ENCODE data around the gene RNF150. TPM values are rescaled to one million over a fixed set of nuclear protein-coding genes. Genes with fewer than 3 reads are reported as not detected.

Gene RNF150
- total RNA-seq, result 56.2 and 56.5 TPM in 2 replicates
- long read RNA-seq, full-length matches to known transcripts, result 2 of 57 reads
- long read RNA-seq, partial matches to known transcripts, result 22 of 57 reads
- long read RNA-seq, other reads (novel, unspliced or antisense), result 33 of 57 reads

GRCh38 chr4:141133146-141133998 lies at the start of gene RNF150:
Gene RNF150 (minus strand): TSS chr4:141133469.
- Mint-ChIP-seq H3K9me3 (ENCODE audit: unreplicated experiment) (no peaks in the 10 kb centered on the region), H3K27me3 (ENCODE audit: unreplicated experiment) (peaks cover 17% of the 10 kb centered on the region), H3K36me3 (ENCODE audit: unreplicated experiment) (peaks cover 3% of the 10 kb centered on the region), H3K4me3 (ENCODE audit: unreplicated experiment) (peak within 1 kb of the TSS; percentile 99), H3K27ac (ENCODE audit: unreplicated experiment) (peak within 1 kb of the TSS; percentile 90), H3K4me1 (ENCODE audit: unreplicated experiment) (peaks cover 31% of the 10 kb centered on the region)
- peak; percentile 92 for DNase-seq (ENCODE audit: extremely low spot score, unreplicated experiment)
- TF ChIP-seq CTCF (IDR thresholded peaks at IDR 0.05), result peak; percentile 93

- H3K27ac Mint-ChIP-seq (ENCODE audit: unreplicated experiment), result no peak overlapping the region
- no peak for TF ChIP-seq CTCF (IDR thresholded peaks at IDR 0.05)
- H3K4me1 Mint-ChIP-seq (ENCODE audit: unreplicated experiment), result no peaks in the 10 kb centered on the region
- H3K4me3 Mint-ChIP-seq (ENCODE audit: unreplicated experiment), result no peak overlapping the region
- no peaks in the 10 kb centered on the region for H3K36me3 Mint-ChIP-seq (ENCODE audit: unreplicated experiment)
- DNase-seq (ENCODE audit: extremely low spot score, unreplicated experiment), result no peak
- H3K9me3 Mint-ChIP-seq (ENCODE audit: unreplicated experiment), result peaks cover 6% of the 10 kb centered on the region
- H3K27me3 Mint-ChIP-seq (ENCODE audit: unreplicated experiment), result peaks cover 61% of the 10 kb centered on the region
Observed at GRCh38 chr4:141180991-141181761, 47.9 kb upstream of the RNF150 start.

- H3K27me3 Mint-ChIP-seq (ENCODE audit: unreplicated experiment), result peaks cover 60% of the 10 kb centered on the region
- H3K27ac Mint-ChIP-seq (ENCODE audit: unreplicated experiment), result no peak overlapping the region
- no peak for TF ChIP-seq CTCF (IDR thresholded peaks at IDR 0.05)
- H3K9me3 Mint-ChIP-seq (ENCODE audit: unreplicated experiment), result peaks cover 5% of the 10 kb centered on the region
- DNase-seq (ENCODE audit: extremely low spot score, unreplicated experiment), result no peak
- H3K4me1 Mint-ChIP-seq (ENCODE audit: unreplicated experiment), result no peaks in the 10 kb centered on the region
- H3K4me3 Mint-ChIP-seq (ENCODE audit: unreplicated experiment), result no peak overlapping the region
- no peaks in the 10 kb centered on the region for H3K36me3 Mint-ChIP-seq (ENCODE audit: unreplicated experiment)
Observed at GRCh38 chr4:141179474-141180373, 46.5 kb upstream of the RNF150 start.

- Mint-ChIP-seq H3K27ac (ENCODE audit: unreplicated experiment) (no peak overlapping the region), H3K27me3 (ENCODE audit: unreplicated experiment) (peaks cover 60% of the 10 kb centered on the region), H3K4me3 (ENCODE audit: unreplicated experiment) (no peak overlapping the region), H3K36me3 (ENCODE audit: unreplicated experiment) (no peaks in the 10 kb centered on the region), H3K9me3 (ENCODE audit: unreplicated experiment) (no peaks in the 10 kb centered on the region), H3K4me1 (ENCODE audit: unreplicated experiment) (no peaks in the 10 kb centered on the region)
- DNase-seq (ENCODE audit: extremely low spot score, unreplicated experiment), result no peak
- no peak for TF ChIP-seq CTCF (IDR thresholded peaks at IDR 0.05)
Observed at GRCh38 chr4:141177171-141177570, 43.9 kb upstream of the RNF150 start.

Data from osteocyte (in vitro differentiated cells).